Upper lobe of right lung (tissue), 1 donor: Measurements from ENCODE around the gene MECR. TPM values are rescaled to one million over a fixed set of nuclear protein-coding genes. Genes with fewer than 3 reads are reported as not detected.

ENCODE experiments used
- ATAC-seq: fragments of 200-7000 bp; cut with Tn5 transposase; one replicate; pipeline ENCODE4 v1.9.1; 2020; ENCODE audit warnings: mild to moderate bottlenecking, moderate library complexity
- DNase-seq: peaks from one replicate; pipeline ENCODE4 v3.0.0-alpha.2; 2020
- H3K27ac ChIP-seq: fragments of 200-600 bp; one replicate; pipeline ENCODE4 v1.8.0; 2022
- H3K27me3 ChIP-seq: fragments of 200-600 bp; one replicate; pipeline ENCODE4 v1.8.0; 2022; ENCODE audit warnings: mild to moderate bottlenecking
- H3K36me3 ChIP-seq: fragments of 200-600 bp; one replicate; pipeline ENCODE4 v1.8.0; 2022
- H3K4me1 ChIP-seq: fragments of 200-600 bp; one replicate; pipeline ENCODE4 v1.8.0; 2022
- H3K4me3 ChIP-seq: fragments of 200-600 bp; one replicate; pipeline ENCODE4 v1.8.0; 2022; ENCODE audit warnings: mild to moderate bottlenecking
- H3K9me3 ChIP-seq: fragments of 200-600 bp; one replicate; pipeline ENCODE4 v1.8.0; 2022
- CTCF ChIP-seq: fragments of 200-600 bp; IDR thresholded peaks from one replicate; pipeline ENCODE4 v1.8.0; 2022; ENCODE audit warnings: antibody characterized with exemption
- intact Hi-C: fragments of 100-400 bp; cut with DNase I; formaldehyde crosslinking; loops from one replicate; pipeline ENCODE4 v1.11.0; 2022
- total RNA-seq: library from RNA; stranded (reverse); fragmentation: NEBNext Ultra II Directional; extraction: Animal tissue kit (Norgen Biotek cat#: 25700); gene quantifications from one replicate; pipeline ENCODE4 v1.2.1, GENCODE V29; 2021
- donor health status: DM: no; HTN: yes; CAD: no; lungs with severe emphysema.

MECR gene
- total RNA-seq, 1 donor from 2014 or later, result 16.5 TPM

- no peaks in the 10 kb centered on the region for H3K9me3 ChIP-seq
Measured at GRCh38 chr1:29234471-29234870, 3.7 kb upstream of the MECR start.

GRCh38 chr1:29233693-29234092 is 3.0 kb upstream of the MECR start:
- ATAC-seq (no peak), DNase-seq (no peak)
- no peak overlapping the region for H3K27ac ChIP-seq
- H3K9me3 ChIP-seq, result no peaks in the 10 kb centered on the region
- H3K27me3 ChIP-seq, result no peaks in the 10 kb centered on the region
- no peak overlapping the region for H3K4me3 ChIP-seq
- H3K36me3 ChIP-seq, result no peaks in the 10 kb centered on the region
- peaks cover 8% of the 10 kb centered on the region for H3K4me1 ChIP-seq
- intact Hi-C loops, result no loop called here
- no peak for TF ChIP-seq CTCF

More at GRCh38 chr1:29234471-29234870, 3.7 kb upstream of the MECR start:
- TF ChIP-seq CTCF, result no peak
- no peak overlapping the region for H3K4me3 ChIP-seq
- no peaks in the 10 kb centered on the region for H3K27me3 ChIP-seq
- no peak for DNase-seq
- H3K4me1 ChIP-seq, result peaks cover 12% of the 10 kb centered on the region
- H3K27ac ChIP-seq, result no peak overlapping the region
- no peak for ATAC-seq
- intact Hi-C loops, result no loop called here
- no peaks in the 10 kb centered on the region for H3K36me3 ChIP-seq

- DNase-seq (no peak), ATAC-seq (no peak)
- Histone ChIP-seq H3K27me3 (no peaks in the 10 kb centered on the region), H3K4me1 (no peaks in the 10 kb centered on the region), H3K4me3 (no peak overlapping the region), H3K9me3 (no peaks in the 10 kb centered on the region), H3K27ac (no peak overlapping the region), H3K36me3 (no peaks in the 10 kb centered on the region)
- no peak for TF ChIP-seq CTCF
- intact Hi-C loops, result no loop called here
Measured at GRCh38 chr1:29232387-29232786, 1.7 kb upstream of the MECR start.

- H3K4me3 ChIP-seq, result peak overlapping the region; percentile 88
- H3K27me3 ChIP-seq, result no peaks in the 10 kb centered on the region
- no peaks in the 10 kb centered on the region for H3K4me1 ChIP-seq
- no peak for DNase-seq
- no peaks in the 10 kb centered on the region for H3K36me3 ChIP-seq
- ATAC-seq, result no peak
- no peaks in the 10 kb centered on the region for H3K9me3 ChIP-seq
- peak overlapping the region; percentile 80 for H3K27ac ChIP-seq
- no peak for TF ChIP-seq CTCF
- intact Hi-C loops, result no loop called here
Measured at GRCh38 chr1:29230204-29230552, 556 bp downstream of the MECR start.

- H3K9me3 ChIP-seq, result no peaks in the 10 kb centered on the region
- H3K4me3 ChIP-seq, result no peak overlapping the region
- H3K27me3 ChIP-seq, result no peaks in the 10 kb centered on the region
- no peaks in the 10 kb centered on the region for H3K4me1 ChIP-seq
- intact Hi-C loops, result no loop called here
- DNase-seq (no peak), ATAC-seq (no peak)
- TF ChIP-seq CTCF, result no peak
- H3K27ac ChIP-seq, result no peak overlapping the region
- peaks cover 10% of the 10 kb centered on the region for H3K36me3 ChIP-seq
Measured at GRCh38 chr1:29227511-29227910, 3.2 kb downstream of the MECR start.

GRCh38 chr1:29225361-29225760 is 5.4 kb downstream of the MECR start:
- Histone ChIP-seq H3K9me3 (no peaks in the 10 kb centered on the region), H3K4me3 (no peak overlapping the region), H3K27ac (no peak overlapping the region), H3K36me3 (peaks cover 15% of the 10 kb centered on the region), H3K4me1 (no peaks in the 10 kb centered on the region), H3K27me3 (no peaks in the 10 kb centered on the region)
- intact Hi-C loops, result no loop called here
- ATAC-seq, result no peak
- no peak for TF ChIP-seq CTCF
- no peak for DNase-seq
